Thymus (tissue), 14 donors: ENCODE results near the gene CGAS. TPM values are rescaled to one million over a fixed set of nuclear protein-coding genes. Genes with fewer than 3 reads are reported as not detected.

Experiments used
- DNase-seq, 9 donors: peaks; one replicate each; pipeline ENCODE4 v3.0.0-alpha.2; 2013; ENCODE audit warnings: low spot score in 9 of 9, low read depth in 6 of 9, missing footprints in 1 of 9
- H3K27ac ChIP-seq, 2 donors: one replicate each; pipeline ENCODE4 v1.5.1; 2013; ENCODE audit warnings: control low read depth in 1 of 2, low read depth in 1 of 2, low read length in 1 of 2, mild to moderate bottlenecking in 1 of 2, moderate library complexity in 1 of 2
- H3K27me3 ChIP-seq, 2 donors: one replicate each; pipeline ENCODE4 v1.5.1; 2013; ENCODE audit warnings: low read length in 1 of 2; ENCODE audit not compliant: control insufficient read depth in 2 of 2, insufficient read depth in 1 of 2
- H3K36me3 ChIP-seq, 2 donors: one replicate each; pipeline ENCODE4 v1.5.1; 2013; ENCODE audit warnings: low read length in 1 of 2, mild to moderate bottlenecking in 1 of 2, moderate library complexity in 1 of 2; ENCODE audit not compliant: control insufficient read depth in 2 of 2, insufficient read depth in 2 of 2
- H3K4me1 ChIP-seq, 2 donors: one replicate each; pipeline ENCODE4 v1.5.1; 2013; ENCODE audit warnings: low read length in 2 of 2; ENCODE audit not compliant: control insufficient read depth in 2 of 2, insufficient read depth in 2 of 2
- H3K4me3 ChIP-seq, 2 donors: one replicate each; pipeline ENCODE4 v1.5.1; 2013; ENCODE audit warnings: low read length in 2 of 2, control low read depth in 1 of 2, mild to moderate bottlenecking in 1 of 2
- H3K9me3 ChIP-seq, 2 donors: one replicate each; pipeline ENCODE4 v1.5.1; 2013; ENCODE audit warnings: low read length in 1 of 2, mild to moderate bottlenecking in 1 of 2; ENCODE audit not compliant: control insufficient read depth in 2 of 2, insufficient read depth in 1 of 2
- WGBS: extraction: QIAGEN DNeasy Blood & Tissue Kit; methylation state at CpG from one replicate; pipeline ENCODE4 v1.1.7; 2013; 5-methylcytosine and 5-hydroxymethylcytosine counted together
- long read RNA-seq, 10 donors: transcript quantifications; one replicate each; lab custom pipeline, GENCODE V29; 2026
- polyA plus RNA-seq: library from polyadenylated mRNA; stranded (reverse); fragments of 200-250 nt; gene quantifications from one replicate; pipeline ENCODE4 v1.2.3, GENCODE V29; 2013
- total RNA-seq: library from RNA; stranded (reverse); fragments of 120-200 nt; gene quantifications from one replicate; pipeline ENCODE4 v1.2.4, GENCODE V29; 2013
- donor health status: healthy.

Gene CGAS
- 6.1 TPM for total RNA-seq
- 4.7 TPM for polyA plus RNA-seq
- long read RNA-seq, donor 1: 0 reads
- long read RNA-seq, donor 2: 0 reads
- long read RNA-seq, donor 3, partial matches to known transcripts: 0 of 1 reads
- long read RNA-seq, donor 3, other reads (novel, unspliced or antisense): 0 of 1 reads
- long read RNA-seq, donor 4: 0 reads
- long read RNA-seq, donor 5, partial matches to known transcripts: 0 of 3 reads
- long read RNA-seq, donor 5, other reads (novel, unspliced or antisense): 0 of 3 reads
- long read RNA-seq, donor 6, partial matches to known transcripts: 0 of 2 reads
- long read RNA-seq, donor 6, other reads (novel, unspliced or antisense): 0 of 2 reads
- long read RNA-seq, donor 7, partial matches to known transcripts: 0 of 2 reads
- long read RNA-seq, donor 7, other reads (novel, unspliced or antisense): 0 of 2 reads
- long read RNA-seq, donor 8, partial matches to known transcripts: 0 of 2 reads
- long read RNA-seq, donor 8, other reads (novel, unspliced or antisense): 0 of 2 reads
- long read RNA-seq, donor 9, partial matches to known transcripts: 0 of 1 reads
- long read RNA-seq, donor 9, other reads (novel, unspliced or antisense): 0 of 1 reads
- long read RNA-seq, donor 10, partial matches to known transcripts: 0 of 1 reads
- long read RNA-seq, donor 10, other reads (novel, unspliced or antisense): 0 of 1 reads

- peak in 7 of 9 donors; percentile 18 to 70 (median 35) for DNase-seq
- peak within 1 kb of the TSS; percentile 54 to 55 for H3K4me3 ChIP-seq
- no peaks in the 10 kb centered on the region for H3K36me3 ChIP-seq
- WGBS: 4% methylated on average over 23 of the region's 23 CpGs
- peak within 1 kb of the TSS; percentile 73 to 80 for H3K27ac ChIP-seq
- H3K27me3 ChIP-seq: peaks cover 0 to 15% of the 10 kb centered on the region in 2 donors
- peaks cover 9 to 16% of the 10 kb centered on the region in 2 donors for H3K4me1 ChIP-seq
- peaks cover 0 to 4% of the 10 kb centered on the region in 2 donors for H3K9me3 ChIP-seq
Measured at GRCh38 chr6:73452107-73452461, at the start of gene CGAS. CGAS (minus strand) TSS chr6:73452297; CDS start chr6:73452181, 116 bp downstream.

- 99% methylated on average over 3 of the region's 3 CpGs for WGBS
- Histone ChIP-seq H3K36me3 (peaks cover 23 to 58% of the 10 kb centered on the region in 2 donors), H3K4me3 (no peak overlapping the region), H3K4me1 (no peaks in the 10 kb centered on the region), H3K27me3 (no peaks in the 10 kb centered on the region), H3K27ac (no peak overlapping the region), H3K9me3 (no peaks in the 10 kb centered on the region)
- DNase-seq: no peak
Measured at GRCh38 chr6:73497915-73498314, 45.8 kb upstream of the CGAS start.

- no peak overlapping the region for H3K27ac ChIP-seq
- H3K4me3 ChIP-seq: no peak overlapping the region
- no peak for DNase-seq
- H3K4me1 ChIP-seq: no peaks in the 10 kb centered on the region
- no peaks in the 10 kb centered on the region for H3K9me3 ChIP-seq
- H3K36me3 ChIP-seq: peaks cover 29 to 57% of the 10 kb centered on the region in 2 donors
- H3K27me3 ChIP-seq: no peaks in the 10 kb centered on the region
Measured at GRCh38 chr6:73491377-73491776, 39.3 kb upstream of the CGAS start.

- 99% methylated on average over 7 of the region's 7 CpGs for WGBS
- H3K27me3 ChIP-seq: no peaks in the 10 kb centered on the region
- DNase-seq: no peak
- peaks cover 36 to 69% of the 10 kb centered on the region in 2 donors for H3K36me3 ChIP-seq
- H3K27ac ChIP-seq: no peak overlapping the region
- H3K4me1 ChIP-seq: no peaks in the 10 kb centered on the region
- H3K4me3 ChIP-seq: no peak overlapping the region
- H3K9me3 ChIP-seq: no peaks in the 10 kb centered on the region
Measured at GRCh38 chr6:73487473-73487872, 35.4 kb upstream of the CGAS start.

- Histone ChIP-seq H3K36me3 (peaks cover 58 to 76% of the 10 kb centered on the region in 2 donors), H3K27ac (no peak overlapping the region)
Measured at GRCh38 chr6:73484438-73484837, 32.3 kb upstream of the CGAS start.

GRCh38 chr6:73481969-73482368 is 29.9 kb upstream of the CGAS start:
- WGBS: 96% methylated on average over 12 of the region's 12 CpGs
- peaks cover 56 to 72% of the 10 kb centered on the region in 2 donors for H3K36me3 ChIP-seq
- no peak overlapping the region for H3K4me3 ChIP-seq
- DNase-seq: no peak
- no peaks in the 10 kb centered on the region for H3K27me3 ChIP-seq
- peak overlapping the region in 1 of 2 donors; percentile 31 for H3K27ac ChIP-seq
- no peaks in the 10 kb centered on the region for H3K4me1 ChIP-seq
- no peaks in the 10 kb centered on the region for H3K9me3 ChIP-seq

More at GRCh38 chr6:73484438-73484837, 32.3 kb upstream of the CGAS start:
- DNase-seq: no peak
- no peaks in the 10 kb centered on the region for H3K27me3 ChIP-seq
- H3K4me3 ChIP-seq: no peak overlapping the region
- H3K9me3 ChIP-seq: no peaks in the 10 kb centered on the region
- no peaks in the 10 kb centered on the region for H3K4me1 ChIP-seq
- WGBS: 100% methylated on average over 2 of the region's 2 CpGs

- peaks cover 68 to 73% of the 10 kb centered on the region in 2 donors for H3K36me3 ChIP-seq
- 97% methylated on average over 4 of the region's 4 CpGs for WGBS
- no peak for DNase-seq
- no peak overlapping the region for H3K27ac ChIP-seq
- H3K27me3 ChIP-seq: no peaks in the 10 kb centered on the region
- H3K4me3 ChIP-seq: no peak overlapping the region
- H3K4me1 ChIP-seq: no peaks in the 10 kb centered on the region
- H3K9me3 ChIP-seq: peaks cover 0 to 5% of the 10 kb centered on the region in 2 donors
Measured at GRCh38 chr6:73477407-73477806, 25.3 kb upstream of the CGAS start.

- Histone ChIP-seq H3K4me3 (no peak overlapping the region), H3K4me1 (no peaks in the 10 kb centered on the region), H3K36me3 (peaks cover 62 to 66% of the 10 kb centered on the region in 2 donors), H3K9me3 (peaks cover 0 to 5% of the 10 kb centered on the region in 2 donors), H3K27ac (no peak overlapping the region), H3K27me3 (no peaks in the 10 kb centered on the region)
- WGBS: 98% methylated on average over 10 of the region's 10 CpGs
- no peak for DNase-seq
Measured at GRCh38 chr6:73476723-73477122, 24.6 kb upstream of the CGAS start.

GRCh38 chr6:73471686-73472290 is 19.7 kb upstream of the CGAS start:
- Histone ChIP-seq H3K4me1 (no peaks in the 10 kb centered on the region), H3K36me3 (peaks cover 55 to 65% of the 10 kb centered on the region in 2 donors), H3K27me3 (no peaks in the 10 kb centered on the region), H3K9me3 (peaks cover 0 to 5% of the 10 kb centered on the region in 2 donors), H3K4me3 (no peak overlapping the region), H3K27ac (no peak overlapping the region)
- no peak for DNase-seq
- WGBS: 97% methylated on average over 2 of the region's 2 CpGs
